ENCODE measurements around the gene KRT8.

The KRT8 gene

DNA sequence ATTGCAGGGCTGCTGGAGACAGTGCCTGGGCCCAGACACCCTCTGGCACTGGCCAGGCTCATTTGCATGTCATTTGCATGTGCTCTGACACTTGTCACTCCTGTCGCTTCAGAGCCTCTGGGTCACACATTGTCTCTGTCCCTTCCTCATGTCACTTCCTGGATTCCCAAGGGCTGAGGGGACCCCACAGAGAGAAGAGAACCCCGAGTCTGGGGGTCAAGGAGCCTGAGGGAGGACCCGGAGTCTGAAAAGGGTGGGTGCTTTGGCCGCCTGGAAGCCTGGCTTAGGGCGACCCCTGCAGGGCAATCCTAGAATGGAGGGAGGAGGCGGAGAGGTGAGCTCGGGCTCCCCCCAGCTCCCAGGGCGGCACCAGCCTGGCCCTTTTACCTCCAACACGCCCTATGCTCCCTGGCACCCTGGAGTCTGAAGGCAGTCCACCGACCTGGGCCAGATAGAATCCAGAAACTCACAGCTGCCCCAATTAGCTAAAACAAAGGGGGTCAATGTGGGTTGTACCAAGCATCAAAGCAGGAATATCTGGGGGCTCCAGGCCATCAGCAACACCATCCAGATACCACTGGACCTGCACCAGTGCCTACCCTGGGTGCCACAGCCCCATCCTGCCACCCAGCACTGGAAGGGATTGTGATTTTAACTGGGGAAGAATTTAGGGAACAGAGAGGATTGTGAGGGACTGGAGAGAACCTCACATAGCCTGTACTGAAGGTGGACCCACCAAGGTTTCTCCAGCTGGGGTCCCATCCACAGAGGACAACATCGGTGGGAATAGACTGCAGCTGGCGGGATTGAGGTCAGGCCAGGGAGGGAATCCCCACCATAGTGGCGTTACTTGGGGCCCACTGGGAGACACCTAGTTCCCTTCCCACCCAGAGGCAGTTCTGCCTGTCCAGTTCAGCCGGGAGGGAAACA lies 34.2 kb downstream of the KRT8 start:
- H3K4me3 ChIP-seq (ENCODE audit: low read depth, low read length) = no peak overlapping the region
- DNase-seq (ENCODE audit: low read depth) = peak; percentile 54
- TF ChIP-seq, protein P1, sequence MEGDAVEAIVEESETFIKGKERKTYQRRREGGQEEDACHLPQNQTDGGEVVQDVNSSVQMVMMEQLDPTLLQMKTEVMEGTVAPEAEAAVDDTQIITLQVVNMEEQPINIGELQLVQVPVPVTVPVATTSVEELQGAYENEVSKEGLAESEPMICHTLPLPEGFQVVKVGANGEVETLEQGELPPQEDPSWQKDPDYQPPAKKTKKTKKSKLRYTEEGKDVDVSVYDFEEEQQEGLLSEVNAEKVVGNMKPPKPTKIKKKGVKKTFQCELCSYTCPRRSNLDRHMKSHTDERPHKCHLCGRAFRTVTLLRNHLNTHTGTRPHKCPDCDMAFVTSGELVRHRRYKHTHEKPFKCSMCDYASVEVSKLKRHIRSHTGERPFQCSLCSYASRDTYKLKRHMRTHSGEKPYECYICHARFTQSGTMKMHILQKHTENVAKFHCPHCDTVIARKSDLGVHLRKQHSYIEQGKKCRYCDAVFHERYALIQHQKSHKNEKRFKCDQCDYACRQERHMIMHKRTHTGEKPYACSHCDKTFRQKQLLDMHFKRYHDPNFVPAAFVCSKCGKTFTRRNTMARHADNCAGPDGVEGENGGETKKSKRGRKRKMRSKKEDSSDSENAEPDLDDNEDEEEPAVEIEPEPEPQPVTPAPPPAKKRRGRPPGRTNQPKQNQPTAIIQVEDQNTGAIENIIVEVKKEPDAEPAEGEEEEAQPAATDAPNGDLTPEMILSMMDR (IDR thresholded peaks at IDR 0.05; ENCODE audit: insufficient read depth, low read depth, low read length, missing control alignments) = peak; percentile 78

DNA sequence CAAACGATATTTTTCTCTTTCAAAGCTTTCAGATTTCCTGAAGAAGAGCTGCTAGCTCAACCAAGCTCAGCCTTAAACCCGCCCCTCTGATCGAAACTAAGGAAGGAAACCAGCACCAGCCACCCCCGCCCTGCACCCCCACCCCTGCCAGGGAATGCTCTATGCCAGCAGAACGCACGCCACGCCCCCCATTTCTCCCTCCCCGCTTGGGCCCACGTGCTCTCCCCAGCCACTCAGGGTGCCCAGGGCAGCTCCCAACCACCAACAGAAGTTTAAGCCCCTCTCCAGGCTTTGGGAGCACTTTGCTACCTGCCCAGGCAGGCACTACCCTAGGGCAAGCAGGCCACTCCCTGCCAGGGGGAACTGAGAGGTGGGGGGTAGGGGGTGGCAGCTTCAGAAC lies 37.2 kb downstream of the KRT8 start:
- TF ChIP-seq, protein P1 (IDR thresholded peaks at IDR 0.05; ENCODE audit: insufficient read depth, low read depth, low read length, missing control alignments) = no peak
- no peak overlapping the region for H3K4me3 ChIP-seq (ENCODE audit: low read depth, low read length)
- no peak for DNase-seq (ENCODE audit: low read depth)

DNA sequence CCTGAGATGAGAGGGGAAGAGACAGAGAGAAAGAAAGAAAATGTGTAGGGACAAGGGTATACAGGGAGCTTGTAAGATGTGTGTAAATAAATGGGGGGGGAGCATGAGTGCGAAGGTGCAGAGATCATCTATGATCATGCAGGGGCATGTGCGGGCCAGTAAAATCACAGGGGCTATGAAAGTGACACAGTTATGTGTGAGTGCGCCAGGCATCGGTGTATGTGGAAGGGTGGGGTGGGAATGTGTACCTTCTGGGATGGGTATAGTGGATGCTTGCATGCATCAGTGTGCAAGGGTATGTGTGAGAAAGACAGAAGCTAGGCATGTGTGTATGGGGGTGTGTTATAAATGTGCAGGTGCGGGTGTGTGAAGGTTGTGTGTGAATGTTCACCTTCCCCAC lies 37.7 kb downstream of the KRT8 start:
- TF ChIP-seq, protein P1 (IDR thresholded peaks at IDR 0.05; ENCODE audit: insufficient read depth, low read depth, low read length, missing control alignments) = no peak
- no peak overlapping the region for H3K4me3 ChIP-seq (ENCODE audit: low read depth, low read length)
- no peak for DNase-seq (ENCODE audit: low read depth)

DNA sequence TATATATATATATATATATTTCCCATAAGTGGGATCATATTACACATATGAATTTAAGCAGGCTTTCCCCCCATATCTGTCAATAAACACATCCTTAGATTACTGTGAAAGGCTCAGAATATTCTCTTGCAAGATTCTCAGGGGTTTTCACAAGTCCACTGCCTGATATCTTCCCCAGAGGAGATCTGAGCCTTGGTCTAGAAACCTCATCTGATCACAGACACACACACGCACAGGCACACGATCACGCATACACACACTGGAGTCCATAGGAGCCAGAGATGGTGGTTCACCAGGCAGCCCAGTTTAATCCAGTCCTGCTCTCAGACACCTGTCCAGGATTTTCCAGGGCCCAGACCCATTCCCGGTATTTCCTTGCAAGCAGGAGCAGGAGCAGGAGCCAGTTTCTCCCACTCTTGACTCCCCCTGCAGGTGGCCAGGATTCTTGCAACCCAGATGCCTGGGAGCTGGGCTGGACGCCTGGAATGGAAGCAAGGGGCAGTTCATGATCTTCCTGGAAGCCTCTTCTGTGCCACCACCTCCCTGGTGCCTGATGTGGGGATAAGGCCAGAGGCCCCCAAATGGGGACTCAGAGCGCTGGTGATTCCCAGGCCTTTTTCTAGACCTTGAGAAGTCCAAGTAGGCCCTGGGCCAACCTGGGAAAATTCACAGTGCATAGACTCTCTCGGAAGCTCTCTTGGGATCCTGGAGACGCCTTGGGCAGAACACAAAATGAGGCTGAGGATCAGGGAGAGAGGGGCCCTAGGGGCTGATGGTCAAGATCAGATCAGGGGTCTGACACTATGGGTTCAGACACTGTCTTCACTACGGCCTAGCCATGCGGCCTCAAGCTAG lies 39.6 kb downstream of the KRT8 start:
- no peak overlapping the region for H3K4me3 ChIP-seq (ENCODE audit: low read depth, low read length)
- TF ChIP-seq, protein P1 (IDR thresholded peaks at IDR 0.05; ENCODE audit: insufficient read depth, low read depth, low read length, missing control alignments) = peak; percentile 63
- DNase-seq (ENCODE audit: low read depth) = peak; percentile 27

DNA sequence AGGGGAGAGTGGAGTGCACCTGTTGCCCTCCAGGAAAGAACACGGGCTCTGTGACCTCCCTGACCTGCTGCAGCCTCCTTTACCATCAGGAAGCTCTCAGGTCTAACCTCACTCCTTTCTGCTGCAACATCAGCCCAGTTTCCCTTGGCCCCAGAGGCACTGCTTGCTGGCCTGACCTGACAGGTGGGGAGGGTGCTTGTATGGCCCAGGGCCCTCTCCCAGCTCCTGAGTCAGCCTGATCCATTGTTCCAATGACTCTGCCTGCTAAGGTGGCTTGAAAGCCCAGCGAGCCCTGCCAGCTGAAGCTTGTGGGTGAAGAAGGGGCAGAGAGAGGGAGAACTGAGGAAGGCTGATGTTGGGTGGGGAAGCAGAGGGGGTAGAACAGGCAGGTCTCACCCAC lies 42.9 kb downstream of the KRT8 start:
- no peak overlapping the region for H3K4me3 ChIP-seq (ENCODE audit: low read depth, low read length)
- DNase-seq (ENCODE audit: low read depth) = no peak
- TF ChIP-seq, protein P1 (IDR thresholded peaks at IDR 0.05; ENCODE audit: insufficient read depth, low read depth, low read length, missing control alignments) = no peak

DNA sequence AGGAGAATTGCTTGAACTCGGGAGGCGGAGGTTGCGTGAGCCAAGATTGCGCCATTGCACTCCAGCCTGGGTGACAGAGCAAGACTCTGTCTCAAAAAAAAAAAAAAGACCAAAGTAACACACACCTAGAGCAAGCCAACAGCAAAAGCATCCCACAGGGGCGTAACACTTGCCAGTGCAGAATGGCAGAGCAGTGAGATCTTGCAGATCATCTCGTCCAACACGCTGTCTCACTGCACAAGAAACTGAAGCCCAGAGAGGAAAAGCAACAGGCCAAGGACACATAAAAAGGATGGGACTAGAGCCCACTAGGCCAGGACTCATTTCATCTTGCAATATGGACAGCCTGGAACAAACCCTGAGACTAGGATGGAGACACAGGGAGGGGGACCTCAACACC lies 43.4 kb downstream of the KRT8 start:
- TF ChIP-seq, protein P1 (IDR thresholded peaks at IDR 0.05; ENCODE audit: insufficient read depth, low read depth, low read length, missing control alignments) = no peak
- no peak overlapping the region for H3K4me3 ChIP-seq (ENCODE audit: low read depth, low read length)
- DNase-seq (ENCODE audit: low read depth) = no peak
